ENCODE data around the gene HOMER1.
A peak's percentile ranks its signal among the peaks of the same experiment; 100 is the strongest.

The HOMER1 gene, protein sequence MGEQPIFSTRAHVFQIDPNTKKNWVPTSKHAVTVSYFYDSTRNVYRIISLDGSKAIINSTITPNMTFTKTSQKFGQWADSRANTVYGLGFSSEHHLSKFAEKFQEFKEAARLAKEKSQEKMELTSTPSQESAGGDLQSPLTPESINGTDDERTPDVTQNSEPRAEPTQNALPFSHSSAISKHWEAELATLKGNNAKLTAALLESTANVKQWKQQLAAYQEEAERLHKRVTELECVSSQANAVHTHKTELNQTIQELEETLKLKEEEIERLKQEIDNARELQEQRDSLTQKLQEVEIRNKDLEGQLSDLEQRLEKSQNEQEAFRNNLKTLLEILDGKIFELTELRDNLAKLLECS

DNA sequence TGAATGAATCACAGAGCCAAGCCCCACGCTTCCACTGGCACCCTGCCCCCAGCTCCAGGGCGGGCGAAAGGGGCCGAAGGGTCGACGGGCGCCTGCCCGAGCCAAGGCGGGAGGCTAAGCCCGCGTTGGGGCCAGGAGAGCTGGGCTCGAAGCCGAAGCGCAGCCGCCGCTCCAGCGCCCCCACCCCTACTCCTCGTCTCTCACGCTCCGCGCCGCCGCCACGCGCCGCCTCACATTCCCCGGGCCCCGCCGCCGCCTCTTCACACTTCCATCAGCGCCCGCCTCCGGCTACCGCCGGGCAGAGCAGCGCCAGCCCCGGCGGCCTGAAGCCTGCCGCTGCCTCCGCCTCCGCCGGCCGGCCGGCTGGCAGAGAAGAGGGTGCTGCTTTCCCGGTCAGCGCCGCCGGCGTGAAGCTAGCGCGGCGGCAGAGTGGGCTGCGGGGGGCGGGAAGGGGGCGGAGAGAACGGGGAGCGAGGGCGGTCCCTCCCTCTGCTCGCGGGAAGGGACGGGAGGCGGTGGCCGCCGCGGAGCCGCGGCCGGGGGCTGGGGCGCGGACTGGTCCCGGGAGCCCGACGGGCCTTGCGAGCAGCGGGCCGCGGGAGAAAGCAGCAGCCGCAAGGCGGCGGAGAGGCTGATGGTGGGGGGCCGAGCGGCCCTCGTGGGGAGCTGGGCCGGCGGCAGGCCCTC lies at the start of gene HOMER1:
Gene HOMER1, minus strand, starts transcription at position 431 of the 687 bp plus-strand sequence. CDS start 1,360 bp downstream, outside the sequence.
- DNase-seq = peak in 52 of 56 donors; percentile 15 to 85 (median 71)

DNA sequence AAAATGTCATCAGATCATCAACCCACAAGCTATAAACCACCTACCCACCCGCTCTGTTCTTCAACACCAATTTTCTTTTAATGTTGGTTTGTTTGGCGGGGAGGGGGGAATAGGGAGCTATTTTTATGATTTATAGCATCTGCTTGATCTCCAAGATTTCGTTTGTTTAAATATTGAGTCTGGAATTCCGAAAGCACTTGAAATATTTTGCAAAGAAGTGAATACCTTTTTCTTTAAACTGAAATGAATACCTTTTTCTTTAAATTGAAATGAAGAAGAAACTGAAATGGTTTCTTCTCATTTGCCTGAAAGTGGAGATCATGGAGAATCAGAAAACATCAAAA lies 49.3 kb upstream of the HOMER1 start:
- DNase-seq = no peak

DNA sequence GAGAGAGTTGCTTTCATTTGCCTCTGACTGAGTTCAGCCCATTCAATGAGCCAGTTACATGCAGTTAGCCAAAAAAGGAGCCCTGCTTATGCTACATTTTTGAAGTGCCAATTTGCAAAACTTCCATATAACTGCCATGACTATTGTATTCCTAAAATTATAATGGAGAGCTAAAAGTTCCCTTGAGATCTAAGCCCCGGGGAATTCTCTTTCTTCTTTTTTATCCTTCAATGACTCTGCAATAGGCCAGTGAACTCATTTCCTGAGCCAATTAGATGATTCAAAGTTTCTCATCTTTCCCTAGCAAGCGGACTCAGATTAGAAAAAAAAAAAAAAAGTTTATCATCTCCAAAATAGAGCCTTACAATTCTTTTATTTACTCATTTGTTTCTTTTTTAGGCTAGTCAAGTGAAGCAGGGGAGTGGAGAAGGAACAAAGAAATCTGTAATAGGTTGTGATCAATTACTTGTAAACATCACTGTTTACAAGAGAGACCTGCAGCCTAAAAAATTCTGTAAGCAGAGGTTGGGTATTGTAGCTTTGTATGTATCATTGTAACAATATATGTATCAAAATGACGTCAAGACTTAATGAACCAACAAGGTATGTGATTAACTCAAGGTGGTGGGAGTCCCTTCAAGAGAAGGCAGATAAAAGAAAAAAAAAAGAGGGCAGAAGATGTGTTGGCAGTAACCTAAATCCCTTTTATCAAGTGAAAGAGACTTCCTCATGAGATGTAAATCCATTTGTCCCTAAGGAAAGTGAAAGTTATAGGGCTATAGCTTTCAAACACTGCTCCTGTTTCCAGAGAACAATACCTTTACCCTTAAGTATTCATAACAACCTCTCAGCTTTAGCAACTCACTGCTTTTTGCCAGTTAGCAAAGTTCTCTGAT lies 48.7 kb upstream of the HOMER1 start:
- no peak for DNase-seq

DNA sequence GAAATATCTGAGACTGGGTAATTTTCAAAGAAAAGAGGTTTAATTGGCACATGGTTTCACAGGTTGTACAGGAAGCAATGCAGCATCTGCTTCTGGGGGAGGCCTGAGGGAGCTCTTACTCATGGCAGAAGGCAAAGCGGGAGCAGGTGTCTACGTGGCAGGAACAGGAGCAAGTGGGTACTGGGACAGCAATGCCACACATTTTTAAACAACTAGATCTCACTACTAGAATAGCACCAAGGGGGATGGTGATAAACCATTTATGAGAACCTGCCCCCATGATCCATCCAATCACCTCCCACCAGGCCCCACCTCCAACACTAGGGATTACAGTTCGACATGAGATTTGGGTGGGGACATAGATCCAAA lies 47.6 kb upstream of the HOMER1 start:
- DNase-seq = peak in 12 of 56 donors; percentile 1 to 23 (median 4)

DNA sequence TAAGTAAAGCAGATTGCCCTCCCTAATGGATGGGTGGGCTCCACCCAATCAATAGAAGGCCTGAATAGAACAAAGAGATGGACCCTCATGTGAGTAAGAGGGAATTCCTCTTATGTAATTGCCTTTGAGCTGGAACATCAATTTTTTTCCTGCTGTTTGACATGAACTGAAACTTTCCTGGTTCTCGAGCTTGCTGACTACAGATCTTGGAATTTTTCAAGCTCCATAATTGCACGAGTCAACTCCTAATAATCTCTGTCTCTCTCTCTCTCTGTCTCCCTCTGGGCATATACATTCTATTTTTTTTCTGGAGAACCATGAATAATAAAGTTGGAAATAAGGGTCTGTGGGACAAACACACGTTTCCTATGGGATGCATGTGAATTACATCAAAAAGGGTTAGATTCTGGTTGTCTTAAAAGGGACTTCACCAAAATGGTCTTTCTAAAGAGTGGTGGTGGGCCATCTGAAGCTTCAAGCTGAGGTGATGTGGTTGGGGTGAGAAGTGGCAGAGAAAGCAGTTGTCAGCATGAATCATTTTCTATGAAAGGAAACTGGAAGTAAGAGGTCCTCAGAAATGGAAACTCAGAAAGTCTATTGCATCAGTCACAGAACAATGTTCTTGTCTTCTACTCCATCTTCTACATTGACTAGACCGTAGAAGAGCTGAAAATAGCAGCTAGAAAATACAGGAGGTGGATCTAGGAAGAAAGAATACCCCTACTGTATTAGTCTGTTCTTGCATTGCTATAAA lies 47.0 kb upstream of the HOMER1 start:
- no peak for DNase-seq

DNA sequence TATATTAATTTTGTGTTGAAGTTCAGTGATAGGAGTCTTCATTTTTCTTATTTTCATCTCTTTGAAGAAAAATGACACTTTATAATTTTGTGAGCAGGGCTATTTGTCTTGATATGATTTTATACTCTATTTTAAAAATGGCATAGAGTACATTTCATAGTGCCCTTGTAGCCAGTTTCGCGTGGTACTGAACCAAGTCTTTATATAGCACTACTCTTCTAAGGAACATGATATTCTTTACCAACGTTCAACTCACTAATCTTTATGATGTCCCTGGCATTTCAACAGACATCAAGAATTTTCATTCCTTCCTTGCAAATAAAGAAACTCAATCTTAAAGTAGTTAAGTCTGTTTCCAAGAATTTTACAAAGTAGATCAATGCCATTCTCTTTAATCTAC lies 41.5 kb upstream of the HOMER1 start:
- no peak for DNase-seq

DNA sequence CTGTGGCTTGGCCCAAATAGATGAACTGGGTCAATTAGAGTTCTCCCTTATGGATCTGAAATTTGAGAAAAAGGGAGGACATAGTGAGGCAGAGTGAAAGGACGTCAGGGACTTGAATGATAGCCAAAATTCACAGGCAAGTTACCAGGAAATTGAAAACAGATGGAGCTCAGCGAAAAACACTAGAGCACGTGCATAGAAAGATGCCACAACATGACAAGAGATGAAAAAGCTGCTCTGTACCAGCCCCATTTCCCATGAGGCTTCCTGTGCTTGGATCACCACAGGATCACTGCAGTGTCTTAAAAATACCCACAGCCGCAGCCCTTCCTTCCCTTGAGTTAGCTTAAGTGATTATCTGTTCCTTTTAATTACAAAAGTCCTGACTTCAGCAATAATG lies 39.0 kb upstream of the HOMER1 start:
- DNase-seq = no peak

DNA sequence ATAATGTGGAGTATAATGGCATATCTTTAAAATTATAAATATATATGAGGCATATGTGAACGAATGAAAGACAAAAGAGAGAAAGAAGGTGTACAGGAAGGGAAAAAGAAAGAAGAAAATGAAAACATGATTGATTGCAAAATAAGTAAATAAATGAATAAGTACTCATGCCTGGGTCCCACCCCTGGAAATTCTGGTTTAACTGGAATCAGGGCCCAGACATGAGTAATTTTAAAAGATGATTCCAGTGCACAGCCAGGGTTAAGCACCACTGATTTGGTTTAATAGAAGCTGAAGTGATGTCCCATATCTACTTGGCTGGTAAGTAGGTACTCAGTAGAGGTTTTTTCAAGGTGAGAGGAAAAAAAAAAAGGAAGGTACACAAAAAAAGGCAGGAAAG lies 34.0 kb upstream of the HOMER1 start:
- DNase-seq = no peak

DNA sequence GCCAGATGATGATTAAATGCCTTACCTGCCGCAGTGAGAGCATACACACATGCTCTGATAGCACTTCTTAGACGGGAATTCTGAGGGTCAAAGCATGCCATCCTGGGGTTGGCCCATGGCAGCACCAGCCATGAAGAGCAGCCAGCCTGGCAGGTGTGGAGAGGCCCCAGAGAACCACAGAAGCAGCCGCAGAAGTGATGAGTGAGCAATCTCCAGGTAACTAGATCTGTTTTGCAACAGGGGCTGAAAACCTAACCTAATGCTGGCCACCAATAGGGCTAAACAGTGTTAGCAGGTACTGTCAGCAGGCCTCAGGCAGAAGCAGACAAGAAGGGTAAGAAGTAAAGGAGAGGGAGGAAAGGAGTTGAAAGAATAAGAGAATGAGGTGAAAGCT lies 33.5 kb upstream of the HOMER1 start:
- DNase-seq = no peak

DNA sequence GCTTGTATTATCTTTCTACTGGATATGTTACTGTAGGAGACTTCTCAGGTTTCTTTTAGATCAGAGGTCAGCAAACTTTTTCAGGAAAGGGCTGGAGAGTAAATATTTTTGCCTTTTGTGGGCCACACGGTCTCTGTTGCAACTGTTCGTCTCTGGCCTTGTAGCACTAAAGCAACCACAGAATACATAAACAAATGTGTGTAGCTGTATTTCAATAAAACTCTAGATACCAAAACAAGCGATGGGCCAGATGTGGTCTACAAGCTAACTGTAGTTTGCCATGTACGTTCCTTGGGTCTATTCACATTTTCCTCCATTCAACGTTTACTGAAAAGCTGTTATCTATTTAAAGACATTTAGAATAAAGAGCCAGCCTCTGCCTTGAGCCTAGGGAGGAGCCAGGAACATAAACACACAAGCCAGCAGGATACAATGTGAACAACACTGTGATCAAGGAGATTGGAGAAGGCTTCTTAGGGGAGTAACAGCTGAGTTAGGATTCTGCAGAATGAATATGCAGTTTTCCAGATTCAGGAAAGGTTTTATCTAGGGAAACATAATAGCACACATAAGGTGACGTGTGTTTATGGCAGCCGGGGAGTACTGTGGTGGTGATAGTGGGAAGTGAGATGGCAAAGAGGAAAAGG lies 33.0 kb upstream of the HOMER1 start:
- no peak for DNase-seq

DNA sequence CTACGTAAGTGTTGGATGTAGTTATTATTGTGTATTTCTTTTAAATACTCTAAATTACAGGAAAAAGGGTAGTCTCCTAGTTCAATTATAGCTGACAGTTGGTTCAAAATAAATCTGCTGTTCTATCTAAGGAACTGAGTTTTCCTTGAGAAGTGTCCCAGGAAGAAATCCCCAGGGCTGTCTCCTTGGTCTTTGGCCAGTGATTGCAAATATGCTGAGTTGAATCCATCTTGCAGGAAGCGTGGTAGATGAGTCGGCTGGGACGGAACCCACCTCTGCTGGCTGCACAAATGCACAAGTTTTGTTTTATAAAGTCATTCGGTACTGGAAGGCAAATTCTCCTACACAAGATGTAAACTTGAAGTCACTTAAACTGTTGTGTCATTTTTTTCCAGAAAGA lies 30.2 kb upstream of the HOMER1 start:
- no peak for DNase-seq

DNA sequence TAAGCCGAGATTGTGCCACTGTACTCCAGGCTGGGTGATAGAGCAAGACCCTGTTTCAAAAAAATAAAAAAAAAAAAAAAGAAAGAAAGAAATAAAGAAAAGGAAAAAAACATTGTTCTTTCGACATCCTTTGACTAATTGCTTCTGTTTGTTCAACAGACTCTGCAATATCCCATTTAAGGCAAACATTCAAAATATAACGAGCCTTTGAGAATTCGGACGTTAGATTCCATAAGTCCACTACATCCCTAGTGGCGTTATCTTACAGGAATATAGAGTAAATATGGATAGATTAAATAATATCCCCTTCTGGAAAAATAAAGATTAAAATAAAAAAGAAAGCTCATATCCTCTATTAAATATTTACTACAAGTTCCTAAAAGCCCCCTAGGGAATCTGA lies 27.0 kb upstream of the HOMER1 start:
- no peak for DNase-seq

DNA sequence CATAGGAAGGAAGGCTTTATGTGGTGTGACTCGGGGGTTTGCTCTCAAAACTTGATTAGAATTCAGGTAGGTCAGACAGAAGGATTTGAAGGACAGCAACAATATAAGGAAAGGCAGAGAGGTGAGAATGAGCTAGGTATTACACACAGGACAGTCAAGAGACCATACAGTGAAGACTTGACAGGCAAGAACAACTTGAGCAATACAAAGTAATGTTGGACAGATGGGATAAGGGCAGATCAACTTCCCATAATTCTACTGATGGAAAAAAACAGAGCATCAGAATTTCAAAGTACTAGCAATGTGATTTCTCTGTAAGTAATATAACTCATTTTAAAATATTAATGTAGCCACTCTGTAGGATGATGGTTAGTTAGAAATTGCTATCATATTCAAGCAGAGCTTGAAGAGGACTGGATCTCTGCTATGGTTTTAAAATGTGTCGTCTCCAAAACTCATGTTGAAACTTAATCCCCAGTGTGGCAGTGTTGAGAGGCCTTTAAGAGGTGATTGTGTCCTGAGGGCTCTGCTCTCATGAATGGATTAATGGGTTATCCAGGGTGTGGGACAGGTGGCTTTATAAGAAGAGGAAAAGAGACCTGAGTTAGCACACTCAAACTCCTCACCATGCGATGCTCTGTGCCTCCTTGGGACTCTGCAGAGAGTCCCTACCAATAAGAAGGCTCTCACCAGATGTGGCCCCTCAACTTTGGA lies 22.4 kb upstream of the HOMER1 start:
- DNase-seq = no peak

DNA sequence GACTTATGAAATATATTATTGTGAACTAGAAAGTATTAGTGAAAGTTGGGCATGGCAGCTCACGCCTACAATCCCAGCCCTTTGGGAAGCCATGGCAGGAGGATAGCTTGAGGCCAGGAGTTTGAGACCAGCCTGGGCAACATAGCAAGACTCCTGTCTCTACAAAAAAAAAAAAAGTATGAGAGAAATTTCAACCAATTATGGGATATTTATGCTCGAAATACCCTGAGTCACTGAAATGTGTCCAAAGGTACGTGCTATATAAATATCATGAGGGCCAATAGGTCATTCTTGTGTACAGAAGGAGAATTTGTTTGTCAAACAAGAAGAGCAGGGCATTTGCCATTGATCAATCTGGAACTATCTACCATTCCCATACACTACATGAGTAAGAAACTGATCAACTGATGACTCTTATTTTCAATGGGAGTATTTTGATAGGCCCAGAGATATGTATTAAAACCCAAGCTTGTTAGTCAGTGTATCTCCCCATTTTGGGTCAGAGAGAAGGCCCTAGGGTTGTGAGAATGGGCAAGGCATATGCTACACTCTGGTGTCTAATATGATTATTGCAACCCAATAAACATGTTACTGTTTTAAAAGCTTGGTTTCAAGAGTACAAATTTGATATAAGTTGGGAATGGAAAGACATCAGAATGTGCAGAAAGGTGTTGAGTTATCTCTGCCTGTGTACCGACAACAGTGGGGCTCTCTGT lies 21.7 kb upstream of the HOMER1 start:
- DNase-seq = no peak

DNA sequence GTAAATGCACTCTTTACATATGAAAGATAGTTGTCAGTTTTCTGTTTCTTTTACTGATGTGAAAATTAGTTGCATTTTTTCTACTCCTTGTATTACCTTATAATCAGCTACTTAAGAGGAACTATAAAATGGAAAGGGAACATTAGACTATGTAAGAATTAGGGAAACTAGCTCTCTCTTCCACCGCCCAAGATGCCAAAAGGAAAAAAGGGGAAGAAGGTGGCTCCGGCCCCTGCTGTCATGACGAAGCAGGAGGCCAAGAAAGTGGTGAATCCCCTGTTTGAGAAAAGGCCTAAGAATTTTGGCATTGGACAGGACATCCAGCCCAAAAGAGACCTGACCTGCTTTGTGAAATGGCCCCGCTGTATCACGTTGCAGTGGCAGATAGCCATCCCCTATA lies 15.2 kb upstream of the HOMER1 start:
- DNase-seq = no peak

DNA sequence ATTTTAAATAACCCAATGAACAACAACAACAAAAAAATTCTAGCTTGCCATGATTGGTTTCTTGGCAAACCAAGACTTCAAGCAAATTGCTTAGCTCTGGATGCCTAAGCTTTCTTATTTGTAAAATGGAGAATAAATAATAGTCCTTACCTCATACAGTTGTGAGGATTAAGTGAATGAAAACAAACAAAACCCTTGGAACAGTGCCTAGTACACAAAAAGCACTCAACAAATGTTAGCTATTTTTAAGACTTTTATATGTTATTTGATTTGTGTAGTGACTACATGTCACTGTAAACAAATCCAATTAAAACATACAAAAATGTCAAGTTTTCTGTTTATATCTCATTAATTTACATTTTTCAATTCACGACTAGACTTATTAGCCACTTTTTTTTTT lies 13.5 kb upstream of the HOMER1 start:
- DNase-seq = no peak

DNA sequence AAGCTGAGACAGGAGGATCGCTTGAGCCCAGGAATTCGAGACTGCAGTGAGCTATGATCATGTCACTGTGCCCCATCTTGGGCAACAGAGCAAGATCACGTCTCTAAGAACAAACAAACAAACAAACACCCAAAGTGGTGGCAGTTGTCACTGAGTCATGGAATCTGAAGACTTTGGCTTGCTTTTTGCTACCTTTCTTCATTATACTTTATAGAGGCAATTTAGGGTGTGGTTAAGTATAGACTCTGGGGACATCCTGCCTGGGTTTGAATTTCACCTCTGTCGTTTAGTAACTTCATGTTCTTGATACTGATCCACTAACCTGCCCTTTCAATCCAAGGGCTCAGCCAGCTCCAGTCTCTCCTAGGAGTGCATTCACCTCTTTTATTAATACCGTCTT lies 13.0 kb upstream of the HOMER1 start:
- no peak for DNase-seq

DNA sequence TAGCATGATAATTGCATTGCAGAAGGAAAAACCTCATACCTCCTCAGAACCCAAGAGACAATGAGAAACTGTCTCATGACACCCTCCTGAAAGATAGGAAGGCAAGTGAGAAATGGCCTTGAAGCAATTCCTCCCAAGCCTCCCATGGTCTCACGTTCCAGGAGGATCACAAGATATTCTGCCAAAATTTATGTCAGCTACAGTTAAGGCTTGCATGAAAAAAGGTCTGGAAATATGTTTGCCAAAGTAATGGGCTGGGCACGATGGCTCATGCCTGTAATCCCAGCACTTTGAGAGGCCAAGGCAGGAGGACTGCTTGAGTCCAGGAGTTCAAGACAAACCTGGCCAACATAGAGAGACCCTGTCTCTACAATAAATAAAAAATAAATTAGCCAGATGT lies 12.6 kb upstream of the HOMER1 start:
- no peak for DNase-seq

DNA sequence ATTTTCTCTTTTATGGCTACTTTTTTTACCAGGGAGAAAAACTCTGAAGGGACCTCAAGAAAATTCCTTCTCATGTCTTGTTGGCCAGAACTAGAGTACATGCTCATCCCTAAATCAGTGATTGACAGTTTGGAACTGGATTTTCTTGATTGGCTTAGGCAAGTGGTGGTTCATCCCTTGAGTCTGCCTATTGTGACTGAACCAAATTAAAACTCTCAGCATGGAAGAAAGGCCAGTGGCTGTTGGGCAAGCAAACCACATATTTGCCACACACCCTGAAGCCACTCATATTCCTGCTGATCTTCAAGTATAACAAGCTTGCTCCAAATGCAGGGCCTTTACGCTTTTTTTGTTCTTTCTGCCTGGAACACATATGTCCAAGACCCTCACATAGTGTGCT lies 7.2 kb upstream of the HOMER1 start:
- no peak for DNase-seq

DNA sequence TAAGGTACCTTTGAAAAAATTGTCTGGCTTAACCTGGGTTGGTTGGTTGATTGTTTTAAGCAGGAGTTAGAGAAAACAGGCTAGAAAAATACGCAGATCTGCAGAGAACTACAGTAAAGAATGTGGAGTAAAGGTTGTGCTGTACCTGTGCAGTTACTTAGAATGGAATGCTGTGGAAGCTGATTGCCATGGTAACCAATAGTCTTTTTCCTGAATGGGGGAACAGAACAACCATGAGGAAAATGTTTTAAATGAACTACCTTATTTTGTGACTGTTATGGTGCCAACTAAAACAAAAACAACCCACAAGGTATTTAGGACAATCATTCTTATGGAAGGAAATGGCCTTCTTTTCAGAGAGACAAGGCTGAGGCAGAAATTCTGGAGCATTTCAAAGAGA lies 4.8 kb upstream of the HOMER1 start:
- DNase-seq = no peak

Measured in amygdala (tissue), 56 donors.